ENCODE data around the gene MTCL1. TPM values are rescaled to one million over a fixed set of nuclear protein-coding genes. Genes with fewer than 3 reads are reported as not detected.

Gene MTCL1
- total and polyA plus RNA-seq, 4 donors, result 0.65 to 5.4 (median 1.4) TPM

GRCh38 chr18:8802017-8802672 lies 96.8 kb downstream of the MTCL1 start (continued):
- TF ChIP-seq REST (IDR thresholded peaks at IDR 0.05), result no peak

GRCh38 chr18:8803063-8803795 lies 97.9 kb downstream of the MTCL1 start:
- Histone ChIP-seq H3K9me3 (ENCODE audit: control insufficient read depth in 4 of 4, low read length in 3 of 4) (no peaks in the 10 kb centered on the region), H3K4me3 (ENCODE audit: low read depth in 1 of 3, low read length in 3 of 3) (no peak overlapping the region), H3K9ac (ENCODE audit: low read depth in 1 of 2, low read length in 2 of 2) (no peak overlapping the region), H3K36me3 (ENCODE audit: control insufficient read depth in 4 of 4, insufficient read depth in 3 of 4, low read depth in 1 of 4, low read length in 3 of 4) (peaks cover 0 to 2% (median 0%) of the 10 kb centered on the region in 4 donors), H3K27me3 (ENCODE audit: control insufficient read depth in 4 of 4, insufficient read depth in 4 of 4, low read length in 3 of 4) (no peaks in the 10 kb centered on the region), H3K4me1 (ENCODE audit: control insufficient read depth in 4 of 4, insufficient read depth in 4 of 4, low read length in 3 of 4) (peaks cover 0 to 5% (median 0%) of the 10 kb centered on the region in 4 donors), H3K27ac (ENCODE audit: low read depth in 1 of 2, low read length in 2 of 2) (no peak overlapping the region)
- DNase-seq (ENCODE audit: low spot score), result no peak
- TF ChIP-seq EGR1 (IDR thresholded peaks at IDR 0.05; ENCODE audit: low read depth in 2 of 2) (no peak), JUND (IDR thresholded peaks at IDR 0.05) (no peak), REST (IDR thresholded peaks at IDR 0.05) (no peak), CTCF (IDR thresholded peaks at IDR 0.05; ENCODE audit: low read depth, low read length, missing input control) (no peak), MAX (IDR thresholded peaks at IDR 0.05) (no peak), RAD21 (IDR thresholded peaks at IDR 0.05) (no peak), GABPA (IDR thresholded peaks at IDR 0.05 in 1 of 2, conservative IDR thresholded peaks at IDR 0.05 in 1 of 2) (no peak), TAF1 (conservative IDR thresholded peaks at IDR 0.05) (no peak)
- 79% methylated on average over 8 of the region's 8 CpGs for WGBS
